H7 (cell line): ENCODE results near the gene KCTD14. TPM values are rescaled to one million over a fixed set of nuclear protein-coding genes. Genes with fewer than 3 reads are reported as not detected.
"Not testable (repeated sequence)": the region's sequence is repeated elsewhere in the genome, so short reads cannot be mapped to it uniquely, and the experiment has no call there.

ENCODE experiments used
- DNase-seq: peaks from one replicate; pipeline ENCODE4 v3.0.0; 2012
- H3K27me3 ChIP-seq: 2 replicates; pipeline ENCODE4 v1.6.0; 2011; ENCODE audit warnings: mild to moderate bottlenecking, low read length; ENCODE audit not compliant: control insufficient read depth, insufficient read depth
- H3K36me3 ChIP-seq: replicated peaks from 2 replicates; pipeline ENCODE4 v1.5.1; 2011; ENCODE audit warnings: low read length; ENCODE audit not compliant: control insufficient read depth, insufficient read depth
- H3K4me3 ChIP-seq: 2 replicates; pipeline ENCODE4 v1.5.1; 2011; ENCODE audit warnings: low read depth, mild to moderate bottlenecking, control low read depth, low read length, moderate library complexity; ENCODE audit not compliant: insufficient read depth
- total RNA-seq: library from RNA; depleted of rRNA; stranded (reverse); fragments of >200 nt; shearing (Covaris generic); gene quantifications from 2 replicates; pipeline ENCODE4 v1.2.3, GENCODE V29; 2014; rRNA removed

Gene KCTD14
- total RNA-seq, 1 experiment from 2014 or later: 17.1 TPM

GRCh38 chr11:77986456-77986855, 36.6 kb downstream of the KCTD14 start:
- H3K4me3 ChIP-seq, DNase-seq, H3K27me3 ChIP-seq, H3K36me3 ChIP-seq: not testable (repeated sequence)

GRCh38 chr11:77981346-77981947, 41.6 kb downstream of the KCTD14 start:
- H3K36me3 ChIP-seq: no peaks in the 10 kb centered on the region; the same call in none of the 2 replicates
- no peak overlapping the region for H3K4me3 ChIP-seq
- H3K27me3 ChIP-seq: no peaks in the 10 kb centered on the region
- DNase-seq: no peak

GRCh38 chr11:77968337-77968736, 54.7 kb downstream of the KCTD14 start:
- DNase-seq: no peak
- Histone ChIP-seq H3K4me3 (no peak overlapping the region), H3K36me3 (peaks cover 2% of the 10 kb centered on the region), H3K27me3 (no peaks in the 10 kb centered on the region)

- H3K36me3 ChIP-seq: peaks cover 2% of the 10 kb centered on the region
- no peak overlapping the region for H3K4me3 ChIP-seq
- DNase-seq: no peak
- H3K27me3 ChIP-seq: no peaks in the 10 kb centered on the region
These were observed 55.3 kb downstream of the KCTD14 start for GRCh38 chr11:77967753-77968152.

GRCh38 chr11:77967121-77967520, 56.0 kb downstream of the KCTD14 start:
- peaks cover 2% of the 10 kb centered on the region for H3K36me3 ChIP-seq
- no peak for DNase-seq
- H3K4me3 ChIP-seq: no peak overlapping the region
- no peaks in the 10 kb centered on the region for H3K27me3 ChIP-seq

- DNase-seq: no peak
- Histone ChIP-seq H3K36me3 (peaks cover 2% of the 10 kb centered on the region), H3K27me3 (no peaks in the 10 kb centered on the region), H3K4me3 (no peak overlapping the region)
These were observed 56.7 kb downstream of the KCTD14 start for GRCh38 chr11:77966338-77966737.

Other genes starting within 250 kb of the KCTD14 start
- gene RSF1, start 202.6 kb downstream of the KCTD14 start, total RNA-seq: 12.3 and 36.3 TPM in 2 replicates
- 13.1 and 19.0 TPM in 2 replicates for gene AAMDC, start 202.1 kb downstream of the KCTD14 start, total RNA-seq
- gene INTS4, start 28.6 kb downstream of the KCTD14 start, total RNA-seq: 33.2 and 36.7 TPM in 2 replicates
- gene THRSP, start 40.6 kb upstream of the KCTD14 start, total RNA-seq: not detected in 2 replicates
- gene NDUFC2, start 56.6 kb upstream of the KCTD14 start, total RNA-seq: 153 and 258 TPM in 2 replicates
- 54.9 and 58.1 TPM in 2 replicates for gene ALG8, start 116.3 kb upstream of the KCTD14 start, total RNA-seq
- gene KCTD21, start 165.3 kb upstream of the KCTD14 start, total RNA-seq: 2.8 and 3.2 TPM in 2 replicates
- gene USP35, start 165.6 kb upstream of the KCTD14 start, total RNA-seq: 5.1 and 7.5 TPM in 2 replicates